Pancreas (tissue), 10 donors: ENCODE measurements around the gene CCDC102B. TPM values are rescaled to one million over a fixed set of nuclear protein-coding genes. Genes with fewer than 3 reads are reported as not detected.
A peak's percentile ranks its signal among the peaks of the same experiment; 100 is the strongest.

Experiments used
- ATAC-seq, 4 donors: fragments of 200-7000 bp; cut with Tn5 transposase; one replicate each; pipeline versions ENCODE4 v1.8.0 to v1.9.1; 2020; ENCODE audit warnings: mild to moderate bottlenecking in 4 of 4, moderate library complexity in 4 of 4
- DNase-seq, 6 donors: peaks; one replicate each; pipeline ENCODE4 v3.0.0-alpha.2; 2020
- FAIRE-seq: peaks from 2 replicates; lab custom pipeline; 2012; peaks lifted over from hg19 to GRCh38; lab: Jason Lieb, UNC
- H3K27ac ChIP-seq, 4 donors: fragments of 200-600 bp; sonication (generic); 1 replicate in 3 of 4; 2 replicates in 1 of 4; pipeline versions ENCODE4 v1.5.0 to v1.8.0; 2020
- H3K27me3 ChIP-seq, 4 donors: fragments of 200-600 bp; one replicate each; pipeline ENCODE4 v1.8.0; 2021
- H3K36me3 ChIP-seq, 3 donors: fragments of 200-600 bp; sonication (generic) in 1 of 3; one replicate each; pipeline versions ENCODE4 v1.5.0 to v1.8.0; 2020 to 2021
- H3K4me1 ChIP-seq, 3 donors: fragments of 200-600 bp; one replicate each; pipeline ENCODE4 v1.8.0; 2021
- H3K4me3 ChIP-seq, 4 donors: fragments of 200-600 bp; sonication (generic) in 2 of 4; one replicate each; pipeline versions ENCODE4 v1.5.0 to v1.8.0; 2020 to 2021
- H3K9me3 ChIP-seq, 4 donors: fragments of 200-600 bp; one replicate each; pipeline ENCODE4 v1.8.0; 2021
- WGBS, 2 donors: extraction: QIAGEN DNeasy Blood & Tissue Kit; methylation state at CpG; one replicate each; pipeline ENCODE4 v1.1.7; 2013; 5-methylcytosine and 5-hydroxymethylcytosine counted together
- intact Hi-C, 3 donors: fragments of 100-400 bp; cut with DNase I; formaldehyde crosslinking; loops; one replicate each; pipeline versions ENCODE4 v1.11.1 to v1.14.2; 2022
- polyA plus RNA-seq, 2 donors: library from polyadenylated mRNA; stranded (reverse); fragments of 200-250 nt; gene quantifications; one replicate each; pipeline ENCODE4 v1.2.3, GENCODE V29; 2013
- total RNA-seq, 6 donors: library from RNA; stranded (reverse); fragmentation: NEBNext Ultra II Directional in 4 of 6; extraction: Animal tissue kit (Norgen Biotek cat#: 25700) in 4 of 6; gene quantifications; one replicate each; pipeline versions ENCODE4 v1.2.1 to v1.2.4, GENCODE V29; 2021 to 2023
- TF ChIP-seq, protein P1 (sequence below), 4 donors: fragments of 200-600 bp; sonication (generic) in 3 of 4; IDR thresholded peaks; one replicate each; pipeline versions ENCODE4 v1.5.0 to v1.8.0; 2021; ENCODE audit warnings: antibody characterized with exemption in 4 of 4
- donor health status: healthy with polysubstance abuse.
- donor health status: DM: no; HTN: no; CAD: no; lungs with moderate emphysema.
- donor health status: DM: no; HTN: no; CAD: no.
- donor health status: control.
- donor health status: control.
- donor health status: Bipolar disorder and iron deficiency.
- donor health status: DM: yes; HTN: yes; CAD: no.
- donor health status: DM: no; HTN: no; CAD: no.
- donor health status: DM: no; HTN: no; CAD: no.
- donor health status: DM: yes; HTN: yes; CAD: no.

CCDC102B gene
- 1 to 10 TPM; 1.2 to 6.2 (median 1.9) TPM for total RNA-seq
- polyA plus RNA-seq = 1 to 10 TPM in 1 of 2 donors, under 1 TPM in 1; 0.99 to 1.8 TPM

DNA sequence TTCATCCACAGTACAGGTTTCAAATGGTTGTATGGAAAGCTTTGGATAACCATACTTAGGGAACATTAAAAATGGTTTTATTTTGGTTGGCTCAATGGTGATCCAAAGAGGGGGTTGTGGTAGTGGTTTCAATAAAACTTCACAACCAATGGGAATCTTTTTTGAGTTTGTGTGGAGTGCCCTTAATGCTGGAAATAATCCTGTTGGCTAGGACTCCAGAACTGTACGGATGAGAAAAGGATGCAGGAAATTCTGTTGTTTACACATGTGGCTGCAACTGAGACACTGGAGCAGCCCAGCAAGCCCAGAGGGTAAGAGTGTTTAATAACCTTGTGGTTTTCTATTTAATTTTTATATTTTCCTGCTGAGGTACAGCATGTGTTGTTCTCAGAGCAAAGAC is at the start of gene CCDC102B:
CCDC102B (plus strand) TSS at position 210 of the 400 bp plus-strand sequence. CDS start 38,684 bp downstream, outside the sequence.
- no peaks in the 10 kb centered on the region for H3K27me3 ChIP-seq
- no peak within 1 kb of the TSS for H3K27ac ChIP-seq
- ATAC-seq (peak in 1 of 4 donors; percentile 40), DNase-seq (no peak), FAIRE-seq (no peak)
- H3K4me3 ChIP-seq = no peak within 1 kb of the TSS
- H3K36me3 ChIP-seq = no peaks in the 10 kb centered on the region
- intact Hi-C loops = no loop called here
- no peaks in the 10 kb centered on the region for H3K9me3 ChIP-seq
- 26 to 29% methylated on average over 1 of the region's 1 CpG for WGBS, 2 donors
- TF ChIP-seq, protein P1, sequence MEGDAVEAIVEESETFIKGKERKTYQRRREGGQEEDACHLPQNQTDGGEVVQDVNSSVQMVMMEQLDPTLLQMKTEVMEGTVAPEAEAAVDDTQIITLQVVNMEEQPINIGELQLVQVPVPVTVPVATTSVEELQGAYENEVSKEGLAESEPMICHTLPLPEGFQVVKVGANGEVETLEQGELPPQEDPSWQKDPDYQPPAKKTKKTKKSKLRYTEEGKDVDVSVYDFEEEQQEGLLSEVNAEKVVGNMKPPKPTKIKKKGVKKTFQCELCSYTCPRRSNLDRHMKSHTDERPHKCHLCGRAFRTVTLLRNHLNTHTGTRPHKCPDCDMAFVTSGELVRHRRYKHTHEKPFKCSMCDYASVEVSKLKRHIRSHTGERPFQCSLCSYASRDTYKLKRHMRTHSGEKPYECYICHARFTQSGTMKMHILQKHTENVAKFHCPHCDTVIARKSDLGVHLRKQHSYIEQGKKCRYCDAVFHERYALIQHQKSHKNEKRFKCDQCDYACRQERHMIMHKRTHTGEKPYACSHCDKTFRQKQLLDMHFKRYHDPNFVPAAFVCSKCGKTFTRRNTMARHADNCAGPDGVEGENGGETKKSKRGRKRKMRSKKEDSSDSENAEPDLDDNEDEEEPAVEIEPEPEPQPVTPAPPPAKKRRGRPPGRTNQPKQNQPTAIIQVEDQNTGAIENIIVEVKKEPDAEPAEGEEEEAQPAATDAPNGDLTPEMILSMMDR (IDR thresholded peaks at IDR 0.05) = no peak
- H3K4me1 ChIP-seq = no peaks in the 10 kb centered on the region

DNA sequence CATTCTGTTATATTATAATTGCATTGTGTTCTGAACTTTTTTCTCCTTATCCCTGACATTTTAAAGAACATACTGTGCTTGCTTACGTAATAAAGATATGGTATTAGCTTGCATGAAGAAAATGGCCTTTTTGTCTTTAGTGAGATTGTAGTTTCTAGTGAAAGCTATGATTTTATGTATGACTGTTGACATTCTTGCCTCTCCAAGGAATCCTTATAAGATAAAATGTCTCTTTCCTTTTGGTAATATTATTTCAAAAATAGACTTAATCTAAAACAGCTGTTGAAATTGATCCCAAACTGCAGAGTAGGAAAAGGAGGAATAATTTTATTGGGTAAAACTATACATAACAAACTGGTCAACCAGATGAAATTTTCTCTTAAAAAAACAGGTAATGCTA is 40.8 kb upstream of the CCDC102B start:
- TF ChIP-seq, protein P1 (IDR thresholded peaks at IDR 0.05) = no peak
- intact Hi-C loops = no loop called here
- DNase-seq (no peak), ATAC-seq (no peak), FAIRE-seq (no peak)
- no peak overlapping the region for H3K4me3 ChIP-seq
- H3K4me1 ChIP-seq = no peaks in the 10 kb centered on the region
- H3K27me3 ChIP-seq = no peaks in the 10 kb centered on the region
- H3K36me3 ChIP-seq = no peaks in the 10 kb centered on the region
- 73 to 86% methylated on average over 1 of the region's 1 CpG for WGBS, 2 donors
- H3K27ac ChIP-seq = no peak overlapping the region
- no peaks in the 10 kb centered on the region for H3K9me3 ChIP-seq

DNA sequence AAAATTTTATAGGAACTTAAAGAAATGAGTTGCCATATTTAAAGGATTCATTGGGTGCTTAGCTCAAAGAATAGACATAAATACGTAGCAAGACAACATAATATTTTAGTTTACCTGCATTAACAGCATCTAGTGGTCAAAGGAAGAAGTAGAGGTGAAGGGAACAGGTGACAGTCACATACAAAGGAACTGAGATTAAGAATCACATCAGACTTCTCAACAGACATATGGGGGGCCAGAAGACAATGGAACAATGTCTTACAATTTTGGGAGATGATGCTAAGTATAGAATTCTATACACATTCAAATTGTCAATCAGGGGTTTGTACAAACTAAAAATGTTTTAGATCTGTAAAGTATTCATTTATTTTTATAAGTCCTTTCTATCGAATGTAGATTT is 38.6 kb upstream of the CCDC102B start:
- no peaks in the 10 kb centered on the region for H3K9me3 ChIP-seq
- DNase-seq = no peak
- H3K27ac ChIP-seq = no peak overlapping the region
- intact Hi-C loops = no loop called here
- H3K4me1 ChIP-seq = no peaks in the 10 kb centered on the region
- no peaks in the 10 kb centered on the region for H3K27me3 ChIP-seq
- TF ChIP-seq, protein P1 (IDR thresholded peaks at IDR 0.05) = no peak
- 67 to 81% methylated on average over 2 of the region's 2 CpGs for WGBS, 2 donors
- no peak for FAIRE-seq
- ATAC-seq = no peak
- no peak overlapping the region for H3K4me3 ChIP-seq
- H3K36me3 ChIP-seq = no peaks in the 10 kb centered on the region

DNA sequence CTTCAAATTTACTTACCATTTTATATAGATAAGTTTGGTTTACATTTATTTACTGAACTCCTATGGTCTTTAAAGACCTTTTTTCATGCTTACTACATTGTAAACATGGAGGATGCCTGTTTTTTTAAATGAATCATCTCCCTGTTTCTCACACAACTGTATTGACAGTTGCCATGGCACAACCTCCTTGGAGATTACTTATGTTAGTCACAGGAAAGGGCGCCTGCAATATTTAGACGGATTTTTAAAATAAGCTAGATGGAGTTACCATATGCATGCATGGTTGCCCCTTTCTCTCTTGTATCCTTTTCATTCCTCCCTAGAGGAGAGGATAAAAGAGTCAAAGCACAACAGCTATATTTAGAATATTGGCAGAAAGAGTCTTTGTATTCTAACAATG is 34.8 kb upstream of the CCDC102B start:
- no peaks in the 10 kb centered on the region for H3K4me1 ChIP-seq
- TF ChIP-seq, protein P1 (IDR thresholded peaks at IDR 0.05) = no peak
- no peak overlapping the region for H3K4me3 ChIP-seq
- H3K9me3 ChIP-seq = no peaks in the 10 kb centered on the region
- FAIRE-seq (no peak), ATAC-seq (no peak), DNase-seq (no peak)
- H3K27ac ChIP-seq = no peak overlapping the region
- no peaks in the 10 kb centered on the region for H3K36me3 ChIP-seq
- intact Hi-C loops = no loop called here
- H3K27me3 ChIP-seq = no peaks in the 10 kb centered on the region
- WGBS, 2 donors = 68 to 81% methylated on average over 2 of the region's 2 CpGs

DNA sequence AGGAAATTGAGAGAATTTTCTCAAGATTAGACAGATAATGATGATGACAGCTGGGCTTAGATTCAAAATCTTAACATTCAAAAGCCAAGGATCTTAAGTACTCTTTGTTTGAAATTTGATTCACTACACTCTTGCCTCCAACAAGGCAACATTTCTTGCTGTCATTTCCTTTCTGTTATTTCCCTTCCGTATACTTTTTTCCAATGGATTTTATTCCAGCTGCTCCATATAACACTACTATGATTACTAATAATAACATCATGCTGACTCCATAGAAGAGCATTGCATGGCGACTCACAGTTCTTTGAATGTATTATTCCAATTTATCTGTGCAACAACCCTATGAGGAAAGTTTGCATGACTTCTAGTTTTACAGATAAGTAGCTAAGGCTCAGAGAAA is 33.9 kb upstream of the CCDC102B start:
- Histone ChIP-seq H3K4me1 (no peaks in the 10 kb centered on the region), H3K4me3 (no peak overlapping the region), H3K36me3 (no peaks in the 10 kb centered on the region), H3K9me3 (no peaks in the 10 kb centered on the region), H3K27ac (no peak overlapping the region), H3K27me3 (no peaks in the 10 kb centered on the region)
- no peak for FAIRE-seq
- no peak for ATAC-seq
- intact Hi-C loops = no loop called here
- WGBS, 2 donors = 61 to 86% methylated on average over 2 of the region's 2 CpGs
- TF ChIP-seq, protein P1 (IDR thresholded peaks at IDR 0.05) = no peak
- no peak for DNase-seq
